SU-DHL-6 (cell line): Measurements from ENCODE around the gene PSMF1.
A peak's percentile ranks its signal among the peaks of the same experiment; 100 is the strongest.

Experiments used
- H2AFZ ChIP-seq: fragments of 200-600 bp; sonication (generic); 2 replicates; pipeline ENCODE4 v1.6.1; 2014; ENCODE audit warnings: low read depth, mild to moderate bottlenecking, moderate library complexity, mixed read lengths, antibody characterized with exemption, low read length; ENCODE audit not compliant: severe bottlenecking
- H3F3A ChIP-seq: fragments of 200-600 bp; shearing (Covaris generic); 2 replicates; pipeline ENCODE4 v1.6.0; 2016; ENCODE audit warnings: antibody characterized with exemption, mild to moderate bottlenecking; ENCODE audit not compliant: insufficient read depth
- H3K27ac ChIP-seq: fragments of 200-600 bp; sonication (generic); 2 replicates; pipeline ENCODE4 v1.5.1; 2016; ENCODE audit warnings: low read depth, mild to moderate bottlenecking, low read length, moderate library complexity, mixed read lengths
- H3K27me3 ChIP-seq: fragments of 200-600 bp; sonication (generic), shearing (Covaris generic); 2 replicates; pipeline ENCODE4 v1.6.0; 2014; ENCODE audit warnings: mild to moderate bottlenecking, low read length
- H3K36me3 ChIP-seq: fragments of 200-600 bp; sonication (generic); 2 replicates; pipeline ENCODE4 v1.6.1; 2014; ENCODE audit warnings: mild to moderate bottlenecking, low read length, mixed read lengths
- H3K4me2 ChIP-seq: fragments of 300-600, 200-600 bp; shearing (Covaris generic), sonication (generic); 2 replicates; pipeline ENCODE4 v1.6.0; 2014; ENCODE audit warnings: low read length, low read depth, mild to moderate bottlenecking; ENCODE audit not compliant: poor library complexity, severe bottlenecking
- H3K4me3 ChIP-seq: fragments of 200-600 bp; sonication (generic); 2 replicates; pipeline ENCODE4 v1.5.1; 2014; ENCODE audit warnings: antibody characterized with exemption, low read length, mild to moderate bottlenecking, mixed read lengths; ENCODE audit not compliant: insufficient read depth, poor library complexity, severe bottlenecking
- H3K79me2 ChIP-seq: fragments of 200-600 bp; sonication (generic); 2 replicates; pipeline ENCODE4 v1.6.1; 2014; ENCODE audit warnings: mild to moderate bottlenecking, low read length, moderate library complexity; ENCODE audit not compliant: insufficient read depth
- H3K9ac ChIP-seq: fragments of 200-600 bp; sonication (generic); 2 replicates; pipeline ENCODE4 v1.7.0; 2014; ENCODE audit warnings: mild to moderate bottlenecking, low read length
- H3K9me2 ChIP-seq: fragments of 200-600 bp; sonication (generic); replicated peaks from 2 replicates; pipeline ENCODE4 v1.6.1; 2014; ENCODE audit warnings: low read length; ENCODE audit not compliant: insufficient read depth
- H3K9me3 ChIP-seq: fragments of 200-600 bp; sonication (generic); 2 replicates; pipeline ENCODE4 v1.6.1; 2014; ENCODE audit warnings: low read length, mixed read lengths; ENCODE audit not compliant: insufficient read depth
- H4K20me1 ChIP-seq: fragments of 200-600 bp; sonication (generic); 2 replicates; pipeline ENCODE4 v1.6.1; 2014; ENCODE audit warnings: low read depth, mild to moderate bottlenecking, antibody characterized with exemption, low read length, moderate library complexity, mixed read lengths
- CTCF ChIP-seq: fragments of 200-600 bp; sonication (generic); IDR thresholded peaks from one replicate; pipeline ENCODE4 v1.5.1; 2017; ENCODE audit warnings: antibody characterized with exemption, mild to moderate bottlenecking, low read length, moderate library complexity; ENCODE audit not compliant: insufficient read depth, poor library complexity, severe bottlenecking
- EZH2phosphoT487 ChIP-seq: fragments of 200-600 bp; sonication (generic), shearing (Covaris generic); conservative IDR thresholded peaks from 2 replicates; pipeline ENCODE4 v1.6.1; 2018; ENCODE audit warnings: mild to moderate bottlenecking, antibody characterized with exemption, low read length, moderate library complexity, mixed read lengths

PSMF1 gene

GRCh38 chr20:1118336-1119127 lies at the start of gene PSMF1:
Gene PSMF1, plus strand, starts transcription at chr20:1118602. Its CDS starts 172 bp downstream, at chr20:1118774.
- Histone ChIP-seq H3K4me2 (peak within 1 kb of the TSS; percentile 97), H3K79me2 (peaks cover 50% of the 10 kb centered on the region), H4K20me1 (no peaks in the 10 kb centered on the region), H3K36me3 (0 out of 2 replicates have a peak, but pooled peaks cover 1% of the 10 kb centered on the region), H3K9ac (peak within 1 kb of the TSS; percentile 80), H3K27ac (peak within 1 kb of the TSS; percentile 18; the same call in 1 of the 2 replicates), H3K27me3 (no peaks in the 10 kb centered on the region), H3K9me3 (no peaks in the 10 kb centered on the region), H2AFZ (peak within 1 kb of the TSS; percentile 78), H3F3A (no peaks in the 10 kb centered on the region), H3K9me2 (no peaks in the 10 kb centered on the region), H3K4me3 (peak within 1 kb of the TSS; percentile 85)
- no peak for TF ChIP-seq CTCF
- TF ChIP-seq EZH2phosphoT487 = no peak

GRCh38 chr20:1072258-1072657 lies 46.1 kb upstream of the PSMF1 start:
- no peaks in the 10 kb centered on the region for H4K20me1 ChIP-seq
- no peak overlapping the region for H3K27ac ChIP-seq
- H2AFZ ChIP-seq = no peak overlapping the region
- H3K9ac ChIP-seq = no peak overlapping the region
- no peaks in the 10 kb centered on the region for H3K9me2 ChIP-seq
- H3K79me2 ChIP-seq = no peaks in the 10 kb centered on the region
- H3K9me3 ChIP-seq = no peaks in the 10 kb centered on the region
- TF ChIP-seq CTCF (no peak), EZH2phosphoT487 (no peak)
- no peak overlapping the region for H3K4me2 ChIP-seq
- H3K27me3 ChIP-seq = 0 out of 2 replicates have a peak, but pooled peaks cover 2% of the 10 kb centered on the region
- H3K4me3 ChIP-seq = no peak overlapping the region
- no peaks in the 10 kb centered on the region for H3F3A ChIP-seq
- no peaks in the 10 kb centered on the region for H3K36me3 ChIP-seq

GRCh38 chr20:1075616-1076015 lies 42.8 kb upstream of the PSMF1 start:
- Histone ChIP-seq H3F3A (no peaks in the 10 kb centered on the region), H2AFZ (no peak overlapping the region), H3K79me2 (no peaks in the 10 kb centered on the region), H3K9me3 (no peaks in the 10 kb centered on the region), H3K4me3 (no peak overlapping the region), H3K9ac (no peak overlapping the region), H3K9me2 (no peaks in the 10 kb centered on the region), H3K27me3 (no peaks in the 10 kb centered on the region), H4K20me1 (no peaks in the 10 kb centered on the region), H3K4me2 (no peak overlapping the region), H3K27ac (no peak overlapping the region), H3K36me3 (no peaks in the 10 kb centered on the region)
- TF ChIP-seq CTCF = no peak
- TF ChIP-seq EZH2phosphoT487 = no peak
